HUES48 (cell line): Measurements from ENCODE around the gene SIGMAR1.

ENCODE experiments used
- H3K27ac ChIP-seq: one replicate; pipeline ENCODE4 v1.7.0; 2013; ENCODE audit warnings: low read depth, low read length, inconsistent platforms
- H3K27me3 ChIP-seq: 2 replicates; pipeline ENCODE4 v1.6.1; 2013; ENCODE audit warnings: mild to moderate bottlenecking, low read length; ENCODE audit not compliant: control insufficient read depth, insufficient read depth
- H3K36me3 ChIP-seq: 2 replicates; pipeline ENCODE4 v1.6.1; 2013; ENCODE audit warnings: low read length; ENCODE audit not compliant: control insufficient read depth, insufficient read depth
- H3K4me1 ChIP-seq: 2 replicates; pipeline ENCODE4 v1.6.1; 2013; ENCODE audit warnings: mild to moderate bottlenecking, low read length; ENCODE audit not compliant: control insufficient read depth, insufficient read depth
- H3K4me3 ChIP-seq: 2 replicates; pipeline ENCODE4 v1.5.1; 2013; ENCODE audit warnings: mild to moderate bottlenecking, low read depth, low read length
- H3K9ac ChIP-seq: 2 replicates; pipeline ENCODE4 v1.6.1; 2013; ENCODE audit warnings: mild to moderate bottlenecking, low read depth, low read length, moderate library complexity
- H3K9me3 ChIP-seq: 2 replicates; pipeline ENCODE4 v1.6.1; 2013; ENCODE audit warnings: low read length; ENCODE audit not compliant: control insufficient read depth, insufficient read depth

SIGMAR1 gene

DNA sequence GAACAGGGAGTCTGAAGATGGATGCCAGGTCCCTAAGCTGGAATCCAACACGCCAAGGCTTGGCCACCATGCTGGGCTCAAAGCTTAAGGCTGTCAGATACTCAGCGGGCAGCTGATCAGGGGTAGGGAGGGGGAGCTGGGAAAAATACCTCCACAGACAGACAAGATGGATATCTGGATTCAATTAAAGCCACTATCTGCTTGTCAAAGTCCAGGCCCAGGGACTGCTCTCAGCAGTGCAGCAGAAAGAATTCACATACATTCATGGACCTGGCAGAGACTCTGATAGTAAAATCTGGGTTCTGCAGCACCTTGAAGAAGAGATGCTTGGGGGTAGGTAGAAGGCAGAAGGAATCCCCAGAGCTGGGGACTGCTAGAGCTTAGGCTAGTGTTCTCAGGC lies 22.5 kb downstream of the SIGMAR1 start:
- peaks cover 8% of the 10 kb centered on the region; the same call in 1 of the 2 replicates for H3K4me1 ChIP-seq
- H3K9ac ChIP-seq, result no peak overlapping the region
- H3K9me3 ChIP-seq, result no peaks in the 10 kb centered on the region
- H3K27me3 ChIP-seq, result no peaks in the 10 kb centered on the region; the same call in none of the 2 replicates
- no peak overlapping the region for H3K27ac ChIP-seq
- H3K4me3 ChIP-seq, result no peak overlapping the region
- 0 out of 2 replicates have a peak, but pooled peaks cover 4% of the 10 kb centered on the region for H3K36me3 ChIP-seq

DNA sequence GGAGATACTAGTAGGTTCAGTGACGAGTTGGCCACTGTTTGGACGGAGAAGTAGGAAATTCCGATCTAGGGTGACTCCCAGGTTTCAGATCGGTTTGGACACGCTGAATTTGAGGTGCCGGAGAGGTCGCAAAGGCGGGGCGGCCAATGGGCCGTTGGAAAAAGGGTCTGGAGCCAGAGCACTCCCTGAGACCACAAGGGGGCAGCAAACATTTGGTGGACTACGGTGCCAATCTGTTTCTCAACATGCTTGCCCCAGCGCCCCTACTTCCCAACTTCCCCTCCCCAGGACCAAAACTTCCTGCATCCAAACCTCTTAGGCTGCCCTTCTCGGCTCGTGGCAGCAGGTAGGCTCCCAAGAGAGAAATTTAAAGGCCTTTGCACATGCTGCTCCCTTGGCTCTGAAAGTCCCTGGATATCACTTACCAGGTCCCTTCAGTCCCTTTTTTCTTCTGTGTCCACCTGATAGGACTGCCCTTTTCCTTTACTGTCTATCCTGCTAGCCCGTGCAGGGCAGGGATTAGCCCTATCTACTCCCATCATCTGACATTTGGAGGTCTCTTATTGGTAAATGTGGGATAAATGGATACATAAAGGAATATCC lies 24.7 kb downstream of the SIGMAR1 start:
- Histone ChIP-seq H3K36me3 (0 out of 2 replicates have a peak, but pooled peaks cover 4% of the 10 kb centered on the region), H3K27ac (no peak overlapping the region), H3K27me3 (no peaks in the 10 kb centered on the region; the same call in none of the 2 replicates), H3K9me3 (no peaks in the 10 kb centered on the region), H3K4me1 (peaks cover 8% of the 10 kb centered on the region; the same call in 1 of the 2 replicates), H3K4me3 (peak overlapping the region; percentile 94), H3K9ac (no peak overlapping the region)

DNA sequence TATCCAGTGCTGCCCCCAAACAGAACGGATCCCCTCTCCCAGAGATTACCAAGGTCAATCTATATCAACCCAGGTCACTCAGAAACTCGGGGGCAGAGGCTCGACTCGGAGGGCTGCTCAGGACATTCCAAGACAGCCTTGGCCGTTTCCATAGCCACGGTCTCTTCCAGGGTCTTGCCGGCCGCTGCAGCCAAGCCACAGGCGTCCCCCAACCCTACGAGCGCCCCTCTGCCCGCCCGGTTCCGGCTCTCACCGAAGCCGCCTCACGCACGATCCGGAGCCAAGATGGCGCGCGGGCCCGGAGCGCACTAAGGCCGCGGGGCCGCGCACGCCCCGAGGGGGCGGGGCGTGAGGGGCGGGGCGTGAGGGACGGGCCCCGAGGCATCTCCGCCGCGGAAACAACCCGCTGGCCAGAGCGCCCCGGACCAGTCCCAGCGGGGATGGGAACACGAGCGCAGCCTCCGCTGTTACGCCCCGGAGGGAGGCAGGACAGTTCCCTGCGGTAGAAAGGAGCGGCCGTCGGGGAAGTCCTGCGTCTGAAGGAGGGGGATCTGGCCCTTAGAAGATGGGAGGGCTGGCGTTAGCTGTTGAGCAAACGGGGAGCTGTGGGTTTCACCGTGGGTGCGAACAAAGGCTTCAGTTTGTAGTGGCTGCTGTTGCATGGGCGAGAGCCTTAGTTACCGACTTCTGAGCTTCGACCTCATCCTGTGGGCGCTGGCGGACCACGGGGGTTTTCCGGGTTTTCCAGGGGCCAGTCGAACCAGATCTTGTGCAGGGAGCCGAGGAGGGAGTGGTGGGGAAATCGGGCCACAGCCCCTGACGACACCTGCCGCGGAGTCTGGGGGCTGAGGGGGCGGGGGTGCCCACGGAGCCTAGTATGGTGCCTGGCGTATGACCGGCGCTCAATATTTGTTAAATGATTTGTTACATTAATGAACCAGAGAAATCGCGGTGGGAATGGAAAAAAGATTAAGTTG lies 25.5 kb downstream of the SIGMAR1 start, which contains the start of gene RPP25L:
Gene RPP25L, minus strand, starts transcription at position 287 of the 977 bp plus-strand sequence. CDS start 801 bp downstream, outside the sequence.
- no peaks in the 10 kb centered on the region; the same call in none of the 2 replicates for H3K27me3 ChIP-seq
- H3K9ac ChIP-seq, result peak within 1 kb of the TSS; percentile 84
- no peaks in the 10 kb centered on the region for H3K36me3 ChIP-seq
- H3K9me3 ChIP-seq, result no peaks in the 10 kb centered on the region
- peak within 1 kb of the TSS; percentile 94 for H3K4me3 ChIP-seq
- H3K4me1 ChIP-seq, result peaks cover 8% of the 10 kb centered on the region; the same call in 1 of the 2 replicates
- peak within 1 kb of the TSS; percentile 73 for H3K27ac ChIP-seq

DNA sequence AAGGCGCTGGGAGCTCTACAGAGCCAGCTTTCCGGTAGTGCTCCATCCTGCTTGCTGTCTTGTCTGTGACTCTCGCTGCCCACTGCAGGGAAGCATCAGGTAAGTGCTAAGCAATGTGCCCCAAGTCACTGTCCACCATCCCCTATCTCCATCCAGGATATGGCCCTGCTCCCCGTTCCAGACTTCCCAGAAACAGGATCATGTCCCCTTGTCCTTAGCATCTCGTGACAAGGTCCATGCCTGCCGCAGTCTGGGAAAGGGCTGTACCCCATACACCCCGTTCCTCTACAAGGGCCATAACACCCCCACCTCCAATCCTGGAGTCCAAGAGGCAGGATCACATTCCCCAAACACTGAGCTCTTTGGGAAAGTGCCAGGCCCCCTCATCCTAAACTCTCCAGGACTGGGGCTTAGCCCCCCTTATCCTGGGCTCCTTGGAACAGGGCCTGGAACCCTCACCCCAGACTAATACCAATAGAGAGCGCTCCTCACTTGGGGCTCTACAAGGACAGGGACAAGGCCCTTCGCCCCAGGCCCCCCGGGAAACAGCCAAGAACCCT lies 26.3 kb downstream of the SIGMAR1 start:
- Histone ChIP-seq H3K9me3 (no peaks in the 10 kb centered on the region), H3K9ac (peak overlapping the region; percentile 84), H3K27ac (peak overlapping the region; percentile 73)

DNA sequence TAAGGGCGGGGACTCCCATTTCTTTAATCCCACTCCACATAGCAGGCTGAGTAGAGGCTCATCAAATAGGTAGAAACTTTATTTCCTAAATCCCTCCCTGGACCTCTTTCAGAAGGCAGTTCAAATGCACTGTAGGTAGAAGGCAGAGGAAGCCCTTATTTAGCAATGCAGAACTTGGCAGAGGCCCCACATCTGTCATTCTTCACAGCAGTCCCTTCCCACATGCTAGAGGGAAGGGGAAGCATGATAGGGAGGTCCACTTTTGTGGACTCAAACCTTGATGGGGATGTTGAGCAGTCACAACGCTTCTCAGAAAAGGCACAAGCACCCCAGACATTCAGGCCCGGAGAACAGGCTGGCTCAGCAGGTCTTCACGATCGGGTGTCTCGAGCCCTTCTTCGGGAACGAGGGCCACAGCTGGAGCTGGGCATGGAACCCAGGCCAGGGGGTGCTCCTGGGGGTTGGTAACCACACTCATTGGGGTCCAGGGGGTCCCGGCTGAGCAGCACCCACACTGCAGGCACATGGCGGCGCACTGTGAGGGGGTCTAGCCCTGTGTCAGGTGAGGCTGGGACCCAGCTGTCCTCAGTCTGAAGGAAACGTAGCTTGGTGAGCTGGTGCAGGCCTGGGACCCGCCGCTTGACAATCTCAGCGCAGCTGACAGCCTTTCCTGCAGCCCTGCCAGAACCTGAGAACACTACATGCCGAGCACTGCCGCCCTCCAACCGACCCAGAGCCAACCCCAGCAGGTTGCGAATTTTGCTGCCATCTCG lies 27.0 kb downstream of the SIGMAR1 start:
- Histone ChIP-seq H3K4me1 (peaks cover 8% of the 10 kb centered on the region; the same call in 1 of the 2 replicates), H3K27ac (no peak overlapping the region), H3K9me3 (no peaks in the 10 kb centered on the region), H3K9ac (no peak overlapping the region), H3K4me3 (peak overlapping the region; percentile 94), H3K36me3 (no peaks in the 10 kb centered on the region), H3K27me3 (peaks cover 2% of the 10 kb centered on the region)

More for the DNA sequence above, 26.3 kb downstream of the SIGMAR1 start:
- Histone ChIP-seq H3K4me1 (peaks cover 8% of the 10 kb centered on the region; the same call in 1 of the 2 replicates), H3K27me3 (no peaks in the 10 kb centered on the region; the same call in none of the 2 replicates), H3K4me3 (peak overlapping the region; percentile 94), H3K36me3 (no peaks in the 10 kb centered on the region)

DNA sequence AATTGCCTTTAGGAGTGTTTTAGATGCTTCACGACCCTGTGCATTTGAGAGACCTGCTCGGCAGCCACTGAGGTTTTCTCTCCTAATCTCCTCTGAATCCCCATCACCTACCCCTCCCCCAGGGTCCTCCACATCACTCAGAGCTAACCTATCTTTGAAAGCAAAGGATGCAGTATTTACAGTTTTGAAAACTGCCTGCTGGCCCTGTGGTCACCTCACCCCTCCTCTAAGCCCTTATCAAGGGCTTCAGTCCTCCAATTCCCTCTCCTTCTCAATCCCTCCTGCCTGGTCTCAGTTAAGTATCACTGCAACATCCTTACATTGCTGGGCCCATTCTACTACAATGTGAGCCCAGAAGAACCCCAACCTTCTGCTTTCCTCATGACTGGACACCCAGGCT lies 30.3 kb downstream of the SIGMAR1 start:
- peaks cover 8% of the 10 kb centered on the region; the same call in 1 of the 2 replicates for H3K4me1 ChIP-seq
- no peaks in the 10 kb centered on the region for H3K9me3 ChIP-seq
- peaks cover 4% of the 10 kb centered on the region; the same call in 1 of the 2 replicates for H3K27me3 ChIP-seq
- H3K9ac ChIP-seq, result no peak overlapping the region
- H3K27ac ChIP-seq, result no peak overlapping the region
- no peaks in the 10 kb centered on the region for H3K36me3 ChIP-seq
- H3K4me3 ChIP-seq, result no peak overlapping the region

DNA sequence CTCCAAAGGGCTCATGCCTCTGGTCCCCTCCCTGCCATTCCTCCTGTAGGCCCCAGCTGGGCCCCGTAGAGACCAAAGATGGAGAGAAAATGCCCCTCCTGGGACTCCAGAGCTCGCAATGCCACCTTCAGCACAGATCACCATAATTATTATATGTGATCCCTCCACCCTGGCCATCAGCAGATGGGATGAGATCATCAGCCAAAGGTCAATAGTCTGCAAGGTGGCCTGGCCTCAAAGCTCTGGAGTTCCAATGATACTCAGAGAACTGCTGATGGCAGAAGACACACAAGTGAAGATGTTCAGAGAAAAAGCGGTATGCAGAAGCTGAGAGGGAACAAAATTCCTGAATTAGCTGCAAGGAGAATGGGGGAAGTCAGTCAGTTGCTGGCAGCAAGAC lies 30.7 kb downstream of the SIGMAR1 start:
- no peak overlapping the region for H3K4me3 ChIP-seq
- H3K36me3 ChIP-seq, result no peaks in the 10 kb centered on the region
- no peak overlapping the region for H3K9ac ChIP-seq

DNA sequence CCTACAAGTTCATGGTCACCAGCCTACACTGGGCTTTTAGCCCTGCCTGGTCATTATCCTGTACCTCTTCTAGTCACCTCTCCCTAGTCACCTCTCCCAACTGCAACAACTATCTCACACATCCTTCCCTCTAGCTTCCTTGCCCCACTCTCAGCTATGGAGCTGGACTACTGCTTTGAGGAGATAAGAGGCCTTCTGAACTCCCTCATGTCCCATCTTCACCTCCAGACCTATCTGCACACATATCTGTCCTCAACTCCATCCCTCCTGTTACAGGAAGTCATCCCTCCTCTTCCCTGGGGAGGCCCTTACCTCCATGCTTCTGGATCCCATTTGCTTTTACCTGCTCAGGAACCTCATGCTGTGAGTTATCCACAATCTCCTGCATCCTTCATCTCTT lies 31.4 kb downstream of the SIGMAR1 start:
- Histone ChIP-seq H3K9me3 (no peaks in the 10 kb centered on the region), H3K9ac (no peak overlapping the region), H3K4me1 (peaks cover 11% of the 10 kb centered on the region; the same call in 1 of the 2 replicates), H3K27ac (no peak overlapping the region), H3K27me3 (peaks cover 4% of the 10 kb centered on the region; the same call in 1 of the 2 replicates), H3K36me3 (no peaks in the 10 kb centered on the region), H3K4me3 (no peak overlapping the region)

More for the DNA sequence above, 30.7 kb downstream of the SIGMAR1 start:
- H3K9me3 ChIP-seq, result no peaks in the 10 kb centered on the region
- H3K27ac ChIP-seq, result no peak overlapping the region
- H3K4me1 ChIP-seq, result peaks cover 11% of the 10 kb centered on the region; the same call in 1 of the 2 replicates
- peaks cover 4% of the 10 kb centered on the region; the same call in 1 of the 2 replicates for H3K27me3 ChIP-seq

DNA sequence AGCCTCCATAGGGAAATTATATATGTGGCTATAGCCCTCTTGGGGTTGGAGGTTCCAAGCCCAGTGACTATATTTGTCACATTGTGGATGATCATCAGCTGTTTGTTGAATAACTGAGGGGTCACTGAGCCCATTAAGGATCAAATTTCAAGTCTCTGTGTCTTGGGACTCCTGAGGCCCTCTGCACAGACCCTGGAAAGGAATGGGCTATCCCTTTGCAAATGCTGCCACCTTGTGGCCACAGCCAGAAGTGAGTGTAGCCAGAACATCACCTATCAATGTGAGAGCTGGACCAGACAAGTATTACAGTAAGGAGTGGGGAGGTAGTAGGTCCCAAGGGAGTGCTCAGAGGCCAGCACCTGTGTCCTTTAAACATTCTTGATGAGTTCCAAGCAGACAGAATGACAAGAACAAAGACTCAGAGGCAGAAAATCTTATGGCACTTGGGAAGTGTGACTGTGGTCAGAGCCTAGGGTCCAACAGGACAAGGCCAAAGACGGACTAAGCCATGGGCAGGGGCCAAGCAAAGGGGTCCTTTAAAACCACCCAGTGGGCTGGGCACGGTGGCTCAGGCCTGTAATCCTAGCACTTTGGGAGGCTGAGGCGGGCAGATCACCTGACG lies 33.9 kb downstream of the SIGMAR1 start:
- Histone ChIP-seq H3K9ac (no peak overlapping the region), H3K27ac (no peak overlapping the region), H3K4me3 (no peak overlapping the region), H3K4me1 (peaks cover 9% of the 10 kb centered on the region; the same call in 1 of the 2 replicates), H3K27me3 (peaks cover 4% of the 10 kb centered on the region; the same call in 1 of the 2 replicates), H3K36me3 (no peaks in the 10 kb centered on the region), H3K9me3 (no peaks in the 10 kb centered on the region)
